MM.1S (cell line): ENCODE results near the gene NFATC3.

Source experiments
- DNase-seq: peaks from one replicate; pipeline ENCODE4 v3.0.0-alpha.2; 2015
- H2AFZ ChIP-seq: fragments of 300-600 bp; sonication (generic); 2 replicates; pipeline ENCODE4 v1.6.0; 2016; ENCODE audit warnings: antibody characterized with exemption, low read length
- H3F3A ChIP-seq: fragments of 300-600 bp; sonication (generic); 2 replicates; pipeline ENCODE4 v1.6.1; 2016; ENCODE audit warnings: mild to moderate bottlenecking, antibody characterized with exemption, low read length, moderate library complexity, mixed read lengths; ENCODE audit not compliant: insufficient read depth
- H3K27ac ChIP-seq: fragments of 300-600 bp; sonication (generic); 2 replicates; pipeline ENCODE4 v1.5.1; 2016; ENCODE audit warnings: mild to moderate bottlenecking, low read length
- H3K27me3 ChIP-seq: fragments of 300-600 bp; sonication (generic); replicated peaks from 2 replicates; pipeline ENCODE4 v1.6.0; 2016; ENCODE audit warnings: low read length; ENCODE audit not compliant: insufficient read depth
- H3K36me3 ChIP-seq: fragments of 300-600 bp; sonication (generic); replicated peaks from 2 replicates; pipeline ENCODE4 v1.6.1; 2016; ENCODE audit warnings: mild to moderate bottlenecking, low read length, mixed read lengths; ENCODE audit not compliant: insufficient read depth
- H3K4me1 ChIP-seq: fragments of 300-600 bp; sonication (generic); 2 replicates; pipeline ENCODE4 v1.6.1; 2016; ENCODE audit warnings: low read length, mixed read lengths
- H3K4me2 ChIP-seq: fragments of 300-600 bp; sonication (generic); 2 replicates; pipeline ENCODE4 v1.6.0; 2016; ENCODE audit warnings: low read depth, low read length
- H3K4me3 ChIP-seq: fragments of 300-600 bp; sonication (generic); 2 replicates; pipeline ENCODE4 v1.5.1; 2016; ENCODE audit warnings: low read length, mixed read lengths
- H3K79me2 ChIP-seq: fragments of 300-600 bp; sonication (generic); 2 replicates; pipeline ENCODE4 v1.6.1; 2016; ENCODE audit warnings: mixed run types, low read length, mixed read lengths
- H3K9ac ChIP-seq: fragments of 300-600 bp; sonication (generic); 2 replicates; pipeline ENCODE4 v1.6.1; 2016; ENCODE audit warnings: low read length, mixed read lengths
- H3K9me2 ChIP-seq: fragments of 300-600 bp; sonication (generic); replicated peaks from 2 replicates; pipeline ENCODE4 v1.6.1; 2016; ENCODE audit warnings: mild to moderate bottlenecking, low read length, mixed read lengths; ENCODE audit not compliant: insufficient read depth
- H3K9me3 ChIP-seq: fragments of 300-600 bp; sonication (generic); replicated peaks from 2 replicates; pipeline ENCODE4 v1.6.1; 2016; ENCODE audit warnings: mild to moderate bottlenecking, low read length, mixed read lengths; ENCODE audit not compliant: insufficient read depth
- H4K20me1 ChIP-seq: fragments of 300-600 bp; sonication (generic); 2 replicates; pipeline ENCODE4 v1.6.1; 2016; ENCODE audit warnings: mild to moderate bottlenecking, low read length, moderate library complexity, mixed read lengths; ENCODE audit not compliant: insufficient read depth
- CTCF ChIP-seq: fragments of 300-600 bp; sonication (generic); IDR thresholded peaks from 2 replicates; pipeline ENCODE4 v1.5.1; 2016; ENCODE audit warnings: antibody characterized with exemption, low read length, mixed read lengths
- EZH2 ChIP-seq: fragments of 300-600 bp; sonication (generic); optimal IDR thresholded peaks from 2 replicates; pipeline ENCODE3; 2017; ENCODE audit warnings: low read depth, mild to moderate bottlenecking, antibody characterized with exemption, low read length, mixed read lengths
- EZH2phosphoT487 ChIP-seq: fragments of 300-600 bp; sonication (generic); IDR thresholded peaks from 2 replicates; pipeline ENCODE4 v1.6.1; 2018; ENCODE audit warnings: antibody characterized with exemption, low read length

The NFATC3 gene

GRCh38 chr16:68242085-68242484 lies 156.9 kb downstream of the NFATC3 start:
- Histone ChIP-seq H2AFZ (no peak overlapping the region), H3K36me3 (no peaks in the 10 kb centered on the region), H3K27me3 (no peaks in the 10 kb centered on the region), H3K9me3 (no peaks in the 10 kb centered on the region), H4K20me1 (no peaks in the 10 kb centered on the region), H3K79me2 (peaks cover 29% of the 10 kb centered on the region), H3F3A (peaks cover under 1% of the 10 kb centered on the region; the same call in 1 of the 2 replicates), H3K4me2 (no peak overlapping the region), H3K4me3 (no peak overlapping the region), H3K9me2 (no peaks in the 10 kb centered on the region), H3K4me1 (peaks cover 14% of the 10 kb centered on the region), H3K27ac (no peak overlapping the region), H3K9ac (no peak overlapping the region)
- DNase-seq, result no peak
- TF ChIP-seq CTCF (no peak), EZH2 (no peak)

- no peak overlapping the region for H3K4me3 ChIP-seq
- H3K9ac ChIP-seq, result no peak overlapping the region
- H3K9me3 ChIP-seq, result no peaks in the 10 kb centered on the region
- H3K36me3 ChIP-seq, result no peaks in the 10 kb centered on the region
- no peaks in the 10 kb centered on the region for H3K9me2 ChIP-seq
- DNase-seq, result no peak
- peaks cover 40% of the 10 kb centered on the region for H3K79me2 ChIP-seq
- TF ChIP-seq CTCF (no peak), EZH2phosphoT487 (no peak), EZH2 (no peak)
- no peak overlapping the region for H2AFZ ChIP-seq
- H3K27me3 ChIP-seq, result no peaks in the 10 kb centered on the region
- H3K4me2 ChIP-seq, result no peak overlapping the region
- H4K20me1 ChIP-seq, result no peaks in the 10 kb centered on the region
- H3K27ac ChIP-seq, result no peak overlapping the region
- H3K4me1 ChIP-seq, result peaks cover 23% of the 10 kb centered on the region
- H3F3A ChIP-seq, result no peaks in the 10 kb centered on the region
These were observed 158.0 kb downstream of the NFATC3 start for GRCh38 chr16:68242926-68243858.

GRCh38 chr16:68244481-68244902 lies 159.3 kb downstream of the NFATC3 start:
- H3K9me2 ChIP-seq, result no peaks in the 10 kb centered on the region
- H3K79me2 ChIP-seq, result peaks cover 53% of the 10 kb centered on the region
- H2AFZ ChIP-seq, result peak overlapping the region; percentile 82
- H3K4me1 ChIP-seq, result peaks cover 33% of the 10 kb centered on the region
- H3K27ac ChIP-seq, result no peak overlapping the region
- H3K36me3 ChIP-seq, result no peaks in the 10 kb centered on the region
- no peaks in the 10 kb centered on the region for H4K20me1 ChIP-seq
- no peaks in the 10 kb centered on the region for H3K27me3 ChIP-seq
- peaks cover 2% of the 10 kb centered on the region; the same call in 1 of the 2 replicates for H3F3A ChIP-seq
- peak overlapping the region; percentile 94 for H3K4me2 ChIP-seq
- H3K9me3 ChIP-seq, result no peaks in the 10 kb centered on the region
- peak overlapping the region; percentile 96 for H3K4me3 ChIP-seq
- TF ChIP-seq CTCF (no peak), EZH2phosphoT487 (no peak), EZH2 (no peak)
- DNase-seq, result no peak
- peak overlapping the region; percentile 76 for H3K9ac ChIP-seq
